Keratinocyte (primary cell): Measurements from ENCODE around the gene MARK1.

Experiments
- CTCF ChIP-seq, 3 experiments: IDR thresholded peaks in 1 of 3; conservative IDR thresholded peaks in 1 of 3; optimal IDR thresholded peaks in 1 of 3; 2 replicates in 2 of 3; 3 replicates in 1 of 3; pipeline versions ENCODE3 to v1.5.1; 2011; ENCODE audit warnings: low read length in 3 of 3, mild to moderate bottlenecking in 3 of 3, moderate library complexity in 2 of 3, control low read depth in 1 of 3, inconsistent platforms in 1 of 3; ENCODE audit not compliant: insufficient read depth in 2 of 3; ENCODE audit errors: extremely low read depth in 1 of 3
- EZH2 ChIP-seq: IDR thresholded peaks from one replicate; pipeline ENCODE4 v1.6.1; 2012; ENCODE audit warnings: inconsistent platforms, mild to moderate bottlenecking, low read length, moderate library complexity

GRCh38 chr1:220681220-220681880 is 153.4 kb downstream of the MARK1 start:
- TF ChIP-seq CTCF (optimal IDR thresholded peaks at IDR 0.05 in 1 of 3, IDR thresholded peaks at IDR 0.05 in 1 of 3, conservative IDR thresholded peaks at IDR 0.05 in 1 of 3; ENCODE audit: extremely low read depth in 1 of 3, insufficient read depth in 2 of 3, low read length in 3 of 3), result no peak
- no peak for TF ChIP-seq EZH2
